ENCODE results near the gene TJP2.

Gene TJP2

GRCh38 chr9:69198521-69199220, 24.6 kb downstream of the TJP2 start:
- TF ChIP-seq CTCF (IDR thresholded peaks at IDR 0.05; ENCODE audit: control extremely low read depth, extremely low read depth, low read depth, missing control alignments): no peak
- POLR2A ChIA-PET: interaction anchor here (0.7 kb wide), 1 partner anchor 34 kb away, joined by 7 read pairs; no protein-coding TSS in a partner anchor
- CTCF ChIA-PET: interaction anchor here (1.2 to 11.8 kb wide), 3 partner anchors 18 to 143 kb away, joined by 4 to 197 read pairs (median 4); no protein-coding TSS in a partner anchor
- DNase-seq (ENCODE audit: extremely low spot score): no peak

- ChIA-PET POLR2A (no interaction called here), CTCF (interaction anchor here (1.2 to 11.8 kb wide), 7 partner anchors 8 to 144 kb away, joined by 3 to 197 read pairs (median 5); no protein-coding TSS in a partner anchor)
- no peak for DNase-seq (ENCODE audit: extremely low spot score)
- no peak for TF ChIP-seq CTCF (IDR thresholded peaks at IDR 0.05; ENCODE audit: control extremely low read depth, extremely low read depth, low read depth, missing control alignments)
Measured at GRCh38 chr9:69199769-69200470, 25.8 kb downstream of the TJP2 start.

- no peak for DNase-seq (ENCODE audit: extremely low spot score)
- ChIA-PET CTCF (interaction anchor here (0.7 to 3.1 kb wide), 6 partner anchors 10 to 167 kb away, joined by 3 to 17 read pairs (median 5); partner anchors contain the start of gene FXN), POLR2A (no interaction called here)
- no peak for TF ChIP-seq CTCF (IDR thresholded peaks at IDR 0.05; ENCODE audit: control extremely low read depth, extremely low read depth, low read depth, missing control alignments)
Measured at GRCh38 chr9:69202556-69202955, 28.5 kb downstream of the TJP2 start.

- TF ChIP-seq CTCF (IDR thresholded peaks at IDR 0.05; ENCODE audit: control extremely low read depth, extremely low read depth, low read depth, missing control alignments): no peak
- POLR2A ChIA-PET: no interaction called here
- CTCF ChIA-PET: no interaction called here
- no peak for DNase-seq (ENCODE audit: extremely low spot score)
Measured at GRCh38 chr9:69204326-69204725, 30.2 kb downstream of the TJP2 start.

GRCh38 chr9:69204849-69205248, 30.8 kb downstream of the TJP2 start:
- no peak for DNase-seq (ENCODE audit: extremely low spot score)
- POLR2A ChIA-PET: no interaction called here
- CTCF ChIA-PET: interaction anchor here (1.0 to 1.1 kb wide), 2 partner anchors 9 to 12 kb away, joined by 4 to 5 read pairs; no protein-coding TSS in a partner anchor
- no peak for TF ChIP-seq CTCF (IDR thresholded peaks at IDR 0.05; ENCODE audit: control extremely low read depth, extremely low read depth, low read depth, missing control alignments)

GRCh38 chr9:69206047-69206446, 32.0 kb downstream of the TJP2 start:
- ChIA-PET POLR2A (no interaction called here), CTCF (interaction anchor here (1.0 to 1.1 kb wide), 2 partner anchors 10 to 13 kb away, joined by 4 to 5 read pairs; no protein-coding TSS in a partner anchor)
- DNase-seq (ENCODE audit: extremely low spot score): no peak
- no peak for TF ChIP-seq CTCF (IDR thresholded peaks at IDR 0.05; ENCODE audit: control extremely low read depth, extremely low read depth, low read depth, missing control alignments)

Data from GM10248 (cell line).